ENCODE data around the gene KAT2B.
"Not testable (repeated sequence)": the region's sequence is repeated elsewhere in the genome, so short reads cannot be mapped to it uniquely, and the experiment has no call there.

The KAT2B gene

DNA sequence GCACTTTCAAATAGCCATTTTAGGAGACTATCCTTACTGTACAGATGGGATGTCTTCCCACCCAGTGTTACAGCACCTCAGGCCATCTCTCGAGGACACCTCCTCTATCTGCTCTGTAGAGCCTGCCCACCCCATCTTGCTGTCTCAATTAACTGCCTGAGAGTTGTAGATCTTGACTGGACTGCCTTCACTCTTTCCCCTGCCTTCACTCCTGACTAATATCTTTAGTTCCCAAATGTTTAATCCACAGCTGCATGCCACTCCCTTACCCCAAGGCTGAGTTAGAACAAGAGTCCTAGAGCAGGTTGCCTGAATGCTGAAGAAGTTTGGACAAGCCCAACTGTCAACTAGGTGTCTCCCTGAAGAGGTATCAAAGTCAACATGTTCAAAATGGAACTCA is 26.9 kb upstream of the KAT2B start:
- TF ChIP-seq, protein P1, sequence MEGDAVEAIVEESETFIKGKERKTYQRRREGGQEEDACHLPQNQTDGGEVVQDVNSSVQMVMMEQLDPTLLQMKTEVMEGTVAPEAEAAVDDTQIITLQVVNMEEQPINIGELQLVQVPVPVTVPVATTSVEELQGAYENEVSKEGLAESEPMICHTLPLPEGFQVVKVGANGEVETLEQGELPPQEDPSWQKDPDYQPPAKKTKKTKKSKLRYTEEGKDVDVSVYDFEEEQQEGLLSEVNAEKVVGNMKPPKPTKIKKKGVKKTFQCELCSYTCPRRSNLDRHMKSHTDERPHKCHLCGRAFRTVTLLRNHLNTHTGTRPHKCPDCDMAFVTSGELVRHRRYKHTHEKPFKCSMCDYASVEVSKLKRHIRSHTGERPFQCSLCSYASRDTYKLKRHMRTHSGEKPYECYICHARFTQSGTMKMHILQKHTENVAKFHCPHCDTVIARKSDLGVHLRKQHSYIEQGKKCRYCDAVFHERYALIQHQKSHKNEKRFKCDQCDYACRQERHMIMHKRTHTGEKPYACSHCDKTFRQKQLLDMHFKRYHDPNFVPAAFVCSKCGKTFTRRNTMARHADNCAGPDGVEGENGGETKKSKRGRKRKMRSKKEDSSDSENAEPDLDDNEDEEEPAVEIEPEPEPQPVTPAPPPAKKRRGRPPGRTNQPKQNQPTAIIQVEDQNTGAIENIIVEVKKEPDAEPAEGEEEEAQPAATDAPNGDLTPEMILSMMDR (conservative IDR thresholded peaks at IDR 0.05; ENCODE audit: low read depth, low read length) = no peak
- H3K4me3 ChIP-seq (ENCODE audit: low read depth, low read length) = no peak overlapping the region
- DNase-seq (ENCODE audit: low read depth) = no peak

DNA sequence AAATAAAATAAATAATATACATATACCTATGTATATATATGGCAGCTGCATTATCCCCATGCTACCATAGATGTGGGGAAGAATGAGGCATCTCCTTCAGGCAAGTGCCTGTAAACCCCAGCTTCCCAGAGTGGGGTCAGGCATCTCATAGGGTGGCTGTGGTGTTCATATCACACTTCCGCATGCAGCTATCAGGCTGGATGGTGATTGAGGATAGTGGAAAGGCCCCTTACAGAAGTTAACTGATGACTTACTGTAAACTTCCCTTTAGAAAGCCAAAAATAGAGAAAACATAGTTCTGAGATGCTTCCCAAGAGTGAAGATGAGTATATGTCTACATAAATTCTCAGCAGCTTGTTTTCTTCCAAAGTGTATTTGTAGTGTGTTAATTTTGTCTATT is 24.7 kb upstream of the KAT2B start:
- no peak for DNase-seq (ENCODE audit: low read depth)
- no peak overlapping the region for H3K4me3 ChIP-seq (ENCODE audit: low read depth, low read length)
- TF ChIP-seq, protein P1 (conservative IDR thresholded peaks at IDR 0.05; ENCODE audit: low read depth, low read length) = no peak

DNA sequence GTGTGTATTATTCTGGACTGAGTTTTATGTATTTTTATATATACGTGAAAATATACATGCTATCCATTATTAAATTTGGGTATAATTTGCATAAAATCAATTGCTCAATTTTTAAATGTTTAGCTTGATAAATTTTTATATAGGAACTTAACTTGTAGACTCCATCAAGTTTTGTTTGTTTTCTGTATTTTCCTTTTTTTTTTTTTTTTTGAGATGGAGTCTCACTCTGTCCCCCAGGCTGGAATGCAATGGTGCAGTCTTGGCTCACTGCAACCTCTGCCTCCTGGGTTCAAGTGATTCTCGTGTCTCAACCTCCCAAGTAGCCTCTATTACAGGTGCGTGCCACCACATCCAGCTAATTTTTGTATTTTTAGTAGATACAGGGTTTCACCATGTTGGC is 24.2 kb upstream of the KAT2B start:
- not testable (repeated sequence) for H3K4me3 ChIP-seq (ENCODE audit: low read depth, low read length); DNase-seq (ENCODE audit: low read depth)

DNA sequence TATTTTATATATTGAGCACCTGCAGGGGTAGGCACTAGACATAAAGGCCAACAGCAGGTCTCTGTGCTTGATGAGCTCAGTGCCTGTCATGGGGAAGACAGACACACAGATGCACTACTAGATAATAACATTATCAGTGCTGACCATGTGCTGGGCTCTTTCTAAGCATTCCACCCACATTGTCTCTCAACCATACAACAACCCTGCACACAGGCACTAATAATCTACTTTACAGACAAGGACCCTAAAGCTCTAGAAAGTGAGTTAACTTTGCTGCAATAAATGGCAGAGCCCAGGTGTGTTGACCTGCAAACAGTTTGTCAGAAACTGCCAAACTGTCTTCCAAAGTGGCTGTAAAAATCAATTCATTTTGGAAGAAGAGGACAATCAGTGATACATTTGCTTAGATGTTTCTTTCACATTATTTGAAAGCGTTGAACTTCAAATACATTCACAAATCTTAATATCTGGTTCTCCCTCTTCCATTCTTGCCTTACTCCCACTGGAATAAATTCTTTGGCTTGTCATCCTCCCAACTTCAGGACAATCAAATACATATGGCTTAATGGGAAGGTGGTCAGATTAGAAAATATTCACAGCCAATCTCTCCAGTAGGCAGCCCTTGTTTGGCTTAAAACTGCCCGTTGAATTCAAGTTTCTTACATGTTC is 17.2 kb upstream of the KAT2B start:
- H3K4me3 ChIP-seq (ENCODE audit: low read depth, low read length) = no peak overlapping the region
- DNase-seq (ENCODE audit: low read depth) = no peak
- TF ChIP-seq, protein P1 (conservative IDR thresholded peaks at IDR 0.05; ENCODE audit: low read depth, low read length) = no peak

DNA sequence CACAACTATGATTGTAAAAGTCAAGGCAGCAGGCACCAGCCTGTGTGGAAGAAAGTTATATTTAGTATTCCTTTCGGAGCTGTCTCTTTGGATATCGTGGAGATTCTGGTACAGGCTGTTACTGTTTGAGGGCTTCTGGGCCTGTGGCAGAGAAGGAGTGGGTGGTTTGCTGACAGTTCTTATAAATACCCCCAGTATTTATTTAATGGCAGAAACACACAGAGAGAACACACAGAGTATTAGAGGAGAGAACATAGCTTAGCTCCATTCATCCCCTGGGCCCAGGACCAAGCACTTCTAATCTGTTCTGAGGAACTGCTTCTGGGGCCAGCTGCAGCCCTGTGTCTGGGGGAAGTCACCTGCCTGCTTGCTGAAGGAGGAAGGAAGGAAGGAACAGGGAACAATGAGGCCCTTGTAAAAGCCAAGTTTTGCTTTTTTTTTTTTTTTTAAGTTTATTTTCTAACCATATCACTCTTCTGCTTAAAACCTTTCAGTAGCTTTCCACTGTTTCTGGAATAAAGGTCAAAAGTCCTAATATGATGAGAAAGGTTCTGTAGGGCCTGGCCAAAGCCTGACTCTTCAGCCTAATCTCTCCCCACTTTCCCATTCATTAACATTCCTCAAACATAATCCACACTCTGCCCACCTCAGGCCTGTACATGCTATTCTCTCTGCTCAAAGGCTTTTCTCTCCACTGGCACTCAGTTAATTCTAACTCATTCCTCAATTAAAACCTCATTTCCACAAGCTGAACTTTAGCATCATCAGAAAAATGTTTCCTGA is 16.4 kb upstream of the KAT2B start:
- TF ChIP-seq, protein P1 (conservative IDR thresholded peaks at IDR 0.05; ENCODE audit: low read depth, low read length) = no peak
- no peak overlapping the region for H3K4me3 ChIP-seq (ENCODE audit: low read depth, low read length)
- DNase-seq (ENCODE audit: low read depth) = no peak

DNA sequence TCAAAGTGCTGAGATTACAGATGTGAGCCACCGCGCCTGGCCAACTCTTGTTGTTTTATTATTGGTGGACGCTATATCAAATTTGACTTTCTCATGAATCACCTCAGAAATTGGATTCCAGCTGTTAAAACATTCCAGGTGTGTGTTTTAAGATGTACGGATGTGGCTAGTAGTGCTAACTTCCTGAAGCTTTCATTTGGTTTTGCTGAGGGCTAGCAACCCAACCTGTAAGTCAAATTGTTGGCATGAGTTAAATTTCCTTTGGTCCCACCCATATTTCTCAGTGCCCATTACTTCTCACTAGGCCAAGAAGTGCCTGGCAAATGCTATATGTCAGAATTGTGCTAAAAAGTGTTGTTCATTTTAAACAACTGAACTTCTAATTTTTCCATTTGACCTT is 13.1 kb upstream of the KAT2B start:
- TF ChIP-seq, protein P1 (conservative IDR thresholded peaks at IDR 0.05; ENCODE audit: low read depth, low read length) = no peak
- DNase-seq (ENCODE audit: low read depth) = no peak
- no peak overlapping the region for H3K4me3 ChIP-seq (ENCODE audit: low read depth, low read length)

DNA sequence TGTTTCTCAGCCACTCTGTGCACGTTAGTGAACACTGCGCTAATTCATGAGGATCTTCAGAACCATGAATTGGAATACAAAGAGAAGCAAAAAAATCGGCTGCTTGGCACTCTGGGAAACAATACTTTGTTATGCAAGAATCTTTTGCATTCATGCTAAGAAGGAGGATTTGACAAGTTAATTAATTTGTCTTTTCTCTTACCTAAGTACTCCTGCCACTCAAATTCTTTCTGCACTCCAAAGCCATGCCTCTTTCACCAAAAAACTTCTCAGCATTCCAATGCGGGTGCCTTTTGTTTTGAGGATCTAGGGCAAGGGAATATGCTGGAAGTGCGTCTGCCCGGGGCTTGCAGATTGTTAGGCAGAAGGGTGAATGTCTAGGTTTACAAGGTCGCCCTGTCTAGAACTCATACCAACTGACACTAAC is 11.3 kb upstream of the KAT2B start:
- TF ChIP-seq, protein P1 (conservative IDR thresholded peaks at IDR 0.05; ENCODE audit: low read depth, low read length) = no peak

DNA sequence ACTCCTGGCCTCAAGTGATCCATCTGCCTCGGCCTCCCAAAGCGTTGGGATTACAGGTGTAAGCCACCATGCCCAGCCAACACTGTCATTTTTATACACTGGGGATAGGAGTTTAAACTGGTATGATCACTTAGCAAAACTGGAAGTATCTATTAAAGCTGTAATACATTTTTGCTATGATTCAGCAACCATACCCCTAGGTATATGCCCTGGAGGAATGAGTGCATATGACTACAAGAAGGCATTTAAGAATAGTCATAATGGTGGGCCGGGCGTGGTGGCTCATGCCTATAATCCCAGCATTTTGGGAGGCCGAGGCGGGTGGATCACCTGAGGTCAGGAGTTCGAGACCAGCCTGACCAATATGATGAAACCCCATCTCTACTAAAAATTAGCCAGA is 8.3 kb upstream of the KAT2B start:
- DNase-seq (ENCODE audit: low read depth); H3K4me3 ChIP-seq (ENCODE audit: low read depth, low read length): not testable (repeated sequence)

More for the DNA sequence above, 11.3 kb upstream of the KAT2B start:
- no peak for DNase-seq (ENCODE audit: low read depth)
- H3K4me3 ChIP-seq (ENCODE audit: low read depth, low read length) = no peak overlapping the region

All from choroid plexus epithelial cell (primary cell).